Upper lobe of left lung (tissue), 4 donors: ENCODE results near the gene BCAS1.

Experiments used
- EP300 ChIP-seq, 4 donors: sonication (generic); formaldehyde crosslinking; IDR thresholded peaks; one replicate each; pipeline ENCODE4 v1.5.1; 2017; ENCODE audit warnings: antibody characterized with exemption in 4 of 4, control low read depth in 2 of 4
- POLR2A ChIP-seq, 4 donors: fragments of 450-650 bp; IDR thresholded peaks; one replicate each; pipeline ENCODE4 v1.5.1; 2016 to 2017; ENCODE audit warnings: antibody characterized with exemption in 4 of 4, mild to moderate bottlenecking in 2 of 4
- POLR2AphosphoS5 ChIP-seq, 2 donors: sonication (generic); formaldehyde crosslinking; IDR thresholded peaks; one replicate each; pipeline ENCODE4 v1.5.1; 2017; ENCODE audit warnings: antibody characterized with exemption in 2 of 2
- TF ChIP-seq, protein P1 (sequence below), 6 experiments: fragments of 450-650 bp in 4 of 6; fragments of 200-600 bp in 2 of 6; sonication (generic) in 2 of 6; IDR thresholded peaks; one replicate each; pipeline ENCODE4 v1.5.1; 2016 to 2019; ENCODE audit warnings: antibody characterized with exemption in 6 of 6

DNA sequence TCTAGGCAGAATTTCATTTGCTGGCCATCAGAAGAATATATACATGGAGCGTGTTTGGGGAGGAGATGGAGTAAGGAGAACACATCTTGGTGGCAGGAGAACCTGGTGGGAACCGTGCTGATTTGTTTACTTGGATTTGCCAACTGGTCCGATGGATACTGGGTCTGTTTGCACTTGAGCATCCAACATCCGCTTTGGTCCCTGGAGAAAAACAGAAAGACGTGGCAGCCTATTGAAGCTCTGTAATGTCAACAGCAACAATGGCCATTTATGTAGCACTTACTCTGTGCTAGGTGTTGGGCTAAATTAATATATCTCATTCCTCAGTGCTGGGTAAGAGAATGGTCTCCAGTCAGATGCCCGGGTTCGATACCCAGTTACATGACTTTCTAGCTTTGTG, 125.6 kb downstream of the BCAS1 start:
- TF ChIP-seq POLR2AphosphoS5 (IDR thresholded peaks at IDR 0.05) (no peak), POLR2A (IDR thresholded peaks at IDR 0.05) (no peak), EP300 (IDR thresholded peaks at IDR 0.05) (no peak)
- TF ChIP-seq, protein P1, sequence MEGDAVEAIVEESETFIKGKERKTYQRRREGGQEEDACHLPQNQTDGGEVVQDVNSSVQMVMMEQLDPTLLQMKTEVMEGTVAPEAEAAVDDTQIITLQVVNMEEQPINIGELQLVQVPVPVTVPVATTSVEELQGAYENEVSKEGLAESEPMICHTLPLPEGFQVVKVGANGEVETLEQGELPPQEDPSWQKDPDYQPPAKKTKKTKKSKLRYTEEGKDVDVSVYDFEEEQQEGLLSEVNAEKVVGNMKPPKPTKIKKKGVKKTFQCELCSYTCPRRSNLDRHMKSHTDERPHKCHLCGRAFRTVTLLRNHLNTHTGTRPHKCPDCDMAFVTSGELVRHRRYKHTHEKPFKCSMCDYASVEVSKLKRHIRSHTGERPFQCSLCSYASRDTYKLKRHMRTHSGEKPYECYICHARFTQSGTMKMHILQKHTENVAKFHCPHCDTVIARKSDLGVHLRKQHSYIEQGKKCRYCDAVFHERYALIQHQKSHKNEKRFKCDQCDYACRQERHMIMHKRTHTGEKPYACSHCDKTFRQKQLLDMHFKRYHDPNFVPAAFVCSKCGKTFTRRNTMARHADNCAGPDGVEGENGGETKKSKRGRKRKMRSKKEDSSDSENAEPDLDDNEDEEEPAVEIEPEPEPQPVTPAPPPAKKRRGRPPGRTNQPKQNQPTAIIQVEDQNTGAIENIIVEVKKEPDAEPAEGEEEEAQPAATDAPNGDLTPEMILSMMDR (IDR thresholded peaks at IDR 0.05) = no peak
